Right lung (tissue), 5 donors: ENCODE measurements around the gene NEDD1. TPM values are rescaled to one million over a fixed set of nuclear protein-coding genes. Genes with fewer than 3 reads are reported as not detected.

Source experiments
- DNase-seq, 2 donors: peaks; one replicate each; pipeline ENCODE4 v3.0.0-alpha.2; 2013
- polyA plus RNA-seq, 5 donors: library from polyadenylated mRNA; unstranded; fragments of 120-200 nt; gene quantifications; one replicate each; pipeline versions ENCODE4 v1.2.1 to v1.2.3, GENCODE V29; 2013; ENCODE audit warnings: inconsistent platforms in 1 of 5, low replicate concordance in 1 of 5; ENCODE audit not compliant: insufficient read length in 5 of 5, insufficient read depth in 1 of 5

Gene NEDD1
- polyA plus RNA-seq, 5 donors = 20.7 to 38.4 (median 32.8) TPM

GRCh38 chr12:97003276-97003675 is 96.2 kb downstream of the NEDD1 start:
- no peak for DNase-seq
